HL-60/S4 treated with retinoic acid at 250 ng/mL for 4 days and 3 days (cell line): ENCODE data around the gene EIF4EBP2.

Experiments used
- in situ Hi-C: fragments of 300-500 bp; cut with MboI; formaldehyde crosslinking; loops from 2 replicates; pipeline ENCODE4 v1.7.0; 2022; ENCODE audit warnings: low sequenced_read_pairs

Gene EIF4EBP2

DNA sequence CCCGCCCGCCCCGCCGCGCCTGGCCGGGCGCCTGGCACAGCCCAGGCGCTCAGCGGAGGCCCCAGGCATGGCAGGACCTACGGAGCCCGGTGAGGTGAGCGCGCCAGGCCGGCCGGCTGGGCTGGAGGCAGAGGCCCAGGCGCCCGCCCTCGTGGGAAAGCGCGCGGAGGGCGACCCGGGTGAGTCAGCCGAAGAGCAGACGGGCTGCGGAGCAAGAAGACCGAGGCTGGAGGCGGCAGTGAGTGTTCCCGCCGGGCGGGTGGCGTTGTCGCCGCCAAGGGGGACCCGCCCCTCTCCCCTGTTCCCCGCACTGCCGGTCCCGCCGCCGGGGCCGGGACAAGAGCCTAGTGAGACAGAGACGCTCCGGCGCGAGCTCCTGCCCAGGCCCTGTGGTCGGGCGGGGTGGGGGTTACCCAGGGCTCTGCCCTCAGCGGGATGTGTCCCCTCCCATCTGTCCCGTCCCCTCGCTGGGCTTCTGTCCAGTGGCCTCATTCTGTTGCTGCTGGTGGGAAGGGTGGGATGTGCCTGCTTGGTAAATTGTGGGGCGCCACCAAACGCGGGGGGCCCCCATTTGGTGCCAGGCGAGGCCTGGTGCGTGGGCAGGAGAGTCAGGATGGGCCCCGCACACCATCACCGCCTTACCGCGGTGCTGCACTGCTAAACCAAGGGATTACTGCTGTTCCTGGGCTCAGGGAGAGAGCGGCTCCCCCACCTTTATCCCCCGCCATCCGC is 54.5 kb downstream of the EIF4EBP2 start:
- in situ Hi-C loops, result no loop called here

DNA sequence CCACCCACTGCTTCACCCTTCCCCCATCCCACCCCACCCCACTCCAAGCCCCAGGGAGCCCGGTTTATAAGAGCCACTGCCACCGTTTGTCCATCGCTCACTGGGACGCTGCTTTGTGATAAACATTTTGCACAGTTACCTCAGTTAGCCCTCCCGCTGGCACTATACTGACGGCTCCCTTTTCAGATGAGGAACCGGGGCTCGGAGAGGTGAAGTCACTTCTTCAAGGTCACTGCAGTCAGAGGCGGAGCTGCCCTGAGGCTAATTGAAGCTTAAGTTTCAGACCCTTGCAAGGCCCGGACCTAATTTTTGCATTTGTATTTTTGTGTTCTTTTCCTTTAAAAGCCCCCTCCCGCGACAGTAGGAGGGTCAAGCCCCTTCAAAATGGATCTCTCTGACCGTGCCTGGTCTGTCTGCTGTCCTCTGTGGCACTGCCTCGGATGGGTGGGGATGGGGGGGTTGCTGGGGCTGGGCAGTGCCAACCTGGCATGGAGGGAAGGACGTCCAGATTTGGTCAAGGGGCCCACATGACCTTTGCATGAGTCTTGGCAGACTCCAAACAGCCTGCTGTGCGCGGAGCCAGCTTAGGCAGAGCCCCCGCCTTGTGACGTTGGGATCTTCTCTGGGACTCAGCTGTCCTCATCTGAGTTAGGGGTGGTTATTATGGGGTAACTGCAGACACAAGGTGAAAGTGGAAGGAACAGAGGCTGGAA is 55.3 kb downstream of the EIF4EBP2 start:
- in situ Hi-C loops, result no loop called here

DNA sequence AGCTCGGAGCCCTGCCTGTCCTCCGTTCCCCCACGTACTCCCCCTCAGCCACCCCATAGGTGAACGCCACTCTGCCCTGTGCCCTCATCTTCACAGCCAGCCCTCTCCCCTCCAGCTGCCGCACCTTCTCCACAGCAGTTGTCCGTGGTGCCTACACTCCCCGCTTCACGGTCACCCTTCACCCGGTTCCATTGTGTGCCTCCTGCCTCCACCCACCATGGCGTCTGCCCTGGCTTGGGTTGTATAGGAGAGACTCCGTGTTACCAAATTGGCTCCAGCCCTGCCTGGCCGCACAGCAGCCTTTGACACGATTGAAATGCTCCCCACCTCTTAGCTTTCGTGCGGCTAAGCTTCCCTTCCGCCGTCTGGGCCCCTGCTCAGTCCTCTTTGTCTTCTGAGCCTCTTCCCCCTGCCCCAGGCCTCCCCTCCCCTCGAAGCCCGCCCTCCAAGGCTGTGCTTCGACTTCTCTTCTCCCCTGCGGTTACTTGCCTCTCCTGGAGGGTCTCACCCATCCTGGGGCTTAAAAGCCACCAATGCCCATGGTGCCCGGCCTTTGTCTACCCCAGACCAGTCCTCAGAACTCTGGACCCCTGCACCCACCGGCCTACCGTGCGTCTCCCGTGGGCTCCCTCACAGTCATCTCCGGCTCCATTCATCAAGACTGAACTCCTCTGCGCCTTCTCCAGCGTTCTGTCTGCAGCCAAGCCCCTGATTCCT is 56.0 kb downstream of the EIF4EBP2 start:
- in situ Hi-C loops, result loop anchor here (10.0 kb wide), 2 partner anchors 75 to 425 kb away; partner anchors contain the start of gene PCBD1

DNA sequence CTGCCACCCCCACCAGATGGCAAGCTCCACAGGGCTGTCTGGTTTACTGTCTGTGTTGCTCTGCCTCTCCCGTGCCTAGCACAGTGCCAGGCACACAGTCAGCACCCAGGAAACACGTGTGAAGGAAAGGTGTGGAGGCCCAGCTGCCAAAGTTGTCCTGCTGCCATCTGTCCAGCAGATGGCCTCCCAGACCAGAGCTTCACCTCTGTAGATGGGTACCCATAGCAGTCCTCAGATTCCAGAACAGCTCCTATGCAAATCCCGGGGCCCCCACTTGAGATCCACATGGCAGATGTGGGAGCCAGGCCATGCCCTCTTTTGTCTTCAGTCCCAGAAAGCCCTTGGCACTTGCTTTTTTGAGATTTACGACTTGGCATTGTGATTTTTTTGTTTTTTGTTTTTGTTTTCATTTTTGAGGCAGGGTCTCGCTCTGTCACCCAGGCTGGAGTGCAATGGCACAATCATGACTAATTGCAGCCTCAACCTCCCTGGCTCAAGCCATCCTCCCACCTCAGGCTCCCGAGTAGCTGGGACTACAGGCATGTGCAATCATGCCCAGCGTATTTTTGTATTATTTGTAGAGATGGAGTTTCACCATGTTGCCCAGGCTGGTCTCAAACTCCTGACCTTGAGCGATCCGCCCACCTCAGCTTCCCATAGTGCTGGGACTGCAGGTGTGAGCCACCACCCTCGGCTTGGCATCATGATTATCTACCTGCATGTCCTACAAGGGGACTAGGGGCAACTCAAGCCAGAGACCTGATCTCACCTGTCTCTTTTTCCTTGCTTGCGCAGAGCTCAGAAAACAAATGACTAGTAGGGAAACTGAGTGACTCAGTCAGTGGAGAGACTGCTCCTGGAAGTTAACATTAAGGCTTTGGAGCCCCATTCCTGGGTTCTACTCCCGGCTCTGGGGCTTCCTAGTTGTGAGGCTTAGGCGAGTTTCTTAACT is 57.7 kb downstream of the EIF4EBP2 start:
- in situ Hi-C loops, result loop anchor here (10.0 kb wide), 2 partner anchors 73 to 423 kb away; partner anchors contain the start of gene PCBD1

DNA sequence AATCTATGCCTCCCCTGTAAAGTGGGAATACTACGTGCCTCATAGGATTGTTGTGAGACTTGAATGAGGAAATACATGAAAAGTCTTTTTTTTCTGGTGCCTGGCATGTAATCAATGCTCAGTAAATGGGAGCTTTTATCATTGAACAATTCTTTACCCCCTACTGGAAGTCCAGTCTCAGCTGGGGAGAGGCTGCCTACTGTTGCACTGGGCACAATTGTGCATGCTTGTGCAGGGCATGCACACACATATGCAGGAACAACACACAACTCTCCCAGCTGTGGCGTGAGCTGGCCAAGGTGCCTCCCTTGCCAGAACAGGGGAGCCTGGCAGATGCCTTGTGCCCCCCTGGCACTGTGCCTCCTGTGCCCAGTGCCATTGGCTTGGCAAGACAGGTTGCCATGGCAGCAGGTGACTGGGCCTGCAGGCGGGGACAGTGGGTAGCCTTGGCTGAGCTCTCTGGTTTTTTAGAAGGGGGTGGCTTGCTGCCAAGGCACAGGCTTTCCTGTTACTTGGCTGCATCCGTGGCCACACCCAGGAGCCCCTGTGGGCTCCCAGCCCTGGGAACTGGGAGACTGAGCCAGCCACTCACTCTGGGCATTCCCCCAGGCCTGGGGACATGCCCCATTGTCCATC is 58.5 kb downstream of the EIF4EBP2 start:
- in situ Hi-C loops, result loop anchor here (10.0 kb wide), 2 partner anchors 72 to 422 kb away; partner anchors contain the start of gene PCBD1

DNA sequence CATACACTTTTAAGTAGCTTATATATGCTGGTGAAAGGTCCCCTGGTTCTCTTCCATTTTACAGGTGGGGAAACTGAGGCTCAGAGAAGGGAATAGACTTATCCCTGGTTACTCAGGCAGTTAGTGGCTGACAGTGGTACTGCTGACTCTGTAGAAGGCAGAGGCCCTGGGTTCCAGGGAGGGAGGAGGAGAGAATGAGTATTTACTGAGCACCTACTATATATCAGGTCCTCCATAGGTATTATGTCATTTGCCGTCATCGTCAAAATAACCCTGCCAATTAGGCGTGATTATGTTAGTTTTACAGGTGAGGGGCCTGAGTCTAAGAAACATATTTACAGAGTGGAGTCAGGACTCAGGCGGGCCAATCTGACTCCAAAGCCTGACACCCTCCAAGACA is 61.3 kb downstream of the EIF4EBP2 start:
- in situ Hi-C loops, result loop anchor here (10.0 kb wide), 2 partner anchors 70 to 420 kb away; partner anchors contain the start of gene PCBD1

DNA sequence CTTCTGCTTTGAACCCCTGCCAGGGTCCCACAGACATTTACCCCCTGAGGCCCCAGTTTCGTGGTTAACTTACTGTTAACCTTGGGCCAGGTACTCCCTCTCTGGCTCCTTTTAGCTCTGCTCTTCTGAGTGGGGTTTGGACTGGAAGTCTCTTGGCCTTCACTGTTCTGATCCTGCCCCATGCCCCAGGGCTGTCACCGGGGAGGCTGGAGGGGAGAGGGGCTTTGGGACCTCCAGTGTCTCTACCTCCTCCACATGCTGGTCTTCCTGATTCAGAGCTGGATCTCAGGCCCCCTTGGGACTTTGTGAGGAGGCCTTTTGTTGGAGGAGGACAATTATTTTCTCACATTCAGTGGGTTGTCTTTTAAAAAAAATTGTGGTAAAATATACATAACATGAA is 61.9 kb downstream of the EIF4EBP2 start:
- in situ Hi-C loops, result loop anchor here (10.0 kb wide), 2 partner anchors 69 to 419 kb away; partner anchors contain the start of gene PCBD1

DNA sequence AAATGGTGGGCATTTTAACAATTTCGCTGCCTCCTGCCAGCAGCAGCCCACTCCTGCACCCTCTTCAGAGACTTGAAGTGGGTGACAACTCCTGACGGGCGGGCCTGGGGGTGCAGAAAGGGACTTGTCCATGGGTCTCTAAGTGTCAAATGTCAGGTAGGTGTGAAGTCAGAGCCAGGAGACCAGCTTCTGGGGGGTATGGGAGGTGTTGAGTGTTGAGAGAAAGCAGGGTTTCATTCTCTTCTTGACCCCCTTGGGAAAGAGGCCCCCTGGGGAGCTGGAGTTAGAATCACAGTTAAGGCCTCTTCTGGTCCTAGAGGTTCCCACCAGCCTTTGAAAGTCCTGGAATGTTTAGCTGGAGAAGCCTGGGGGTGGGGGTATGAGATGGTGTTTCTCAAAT is 63.0 kb downstream of the EIF4EBP2 start:
- in situ Hi-C loops, result loop anchor here (10.0 kb wide), 2 partner anchors 68 to 418 kb away; partner anchors contain the start of gene PCBD1

DNA sequence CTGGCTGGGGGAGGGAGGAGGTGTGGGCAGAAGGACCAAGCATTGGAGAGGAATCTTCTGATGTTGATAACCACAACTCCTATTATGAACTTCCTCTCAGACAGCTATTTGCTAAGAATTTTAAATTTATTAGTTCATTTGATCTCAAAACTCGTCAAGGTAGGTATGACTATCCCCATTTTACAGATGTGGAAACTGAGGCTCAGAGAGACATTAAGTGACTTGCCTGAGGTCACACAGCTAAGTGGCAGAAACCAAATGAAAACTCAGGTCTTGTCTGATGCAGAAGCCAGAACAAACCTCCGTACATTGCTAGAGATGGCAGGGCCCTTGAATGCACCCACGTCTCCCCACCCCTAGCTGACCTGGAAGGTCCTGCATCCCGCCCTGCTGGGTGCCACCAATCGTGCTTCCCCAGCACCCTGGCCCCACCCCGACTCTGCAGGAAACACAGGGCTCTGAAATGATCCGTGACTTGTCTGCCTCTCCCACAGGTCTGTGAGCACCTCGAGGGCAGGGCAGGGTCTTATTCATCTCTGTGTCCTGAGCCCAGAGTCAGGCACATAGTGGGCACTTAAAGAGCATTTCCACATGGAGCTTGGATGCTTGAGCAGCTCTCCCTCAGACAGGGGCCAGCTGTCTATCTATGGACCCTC is 69.0 kb downstream of the EIF4EBP2 start:
- in situ Hi-C loops, result no loop called here

DNA sequence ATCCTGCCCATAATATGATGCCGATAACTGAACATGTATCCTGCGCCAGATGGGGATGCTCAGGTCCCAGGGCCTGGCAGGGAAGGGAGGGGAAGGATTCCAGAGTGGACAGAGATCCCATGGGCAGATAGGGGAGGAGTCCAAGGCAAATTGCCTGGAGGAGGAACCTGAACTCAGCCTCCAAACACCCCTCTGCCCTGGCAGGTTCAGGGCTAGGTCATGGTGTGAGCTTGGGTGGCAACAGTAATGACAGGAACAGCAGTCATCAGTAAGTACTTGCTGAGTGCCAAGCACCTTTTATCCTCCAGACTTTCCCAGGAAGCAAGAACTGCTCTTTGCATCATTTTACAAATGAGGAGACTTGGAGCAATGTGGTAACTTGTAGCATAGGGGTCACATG is 70.8 kb downstream of the EIF4EBP2 start:
- in situ Hi-C loops, result no loop called here

DNA sequence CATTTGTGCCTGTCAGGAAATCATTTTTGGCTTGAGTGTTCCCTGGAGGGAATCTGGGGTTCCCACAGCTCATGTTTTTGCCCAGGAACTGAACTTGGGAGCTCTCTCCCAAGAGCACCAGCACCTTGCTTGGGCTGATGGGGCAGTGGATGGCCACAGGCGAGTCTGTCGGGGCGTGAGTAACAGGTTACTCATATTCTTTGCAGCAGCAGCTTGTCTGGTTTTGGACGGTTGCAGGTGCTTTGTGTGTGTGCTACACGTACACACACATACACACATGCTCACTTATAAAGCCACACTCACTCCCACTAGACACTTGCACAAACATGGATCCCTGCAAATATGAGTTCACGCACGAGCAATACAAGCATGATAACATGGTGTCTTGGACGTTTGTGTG is 71.7 kb downstream of the EIF4EBP2 start:
- in situ Hi-C loops, result no loop called here

DNA sequence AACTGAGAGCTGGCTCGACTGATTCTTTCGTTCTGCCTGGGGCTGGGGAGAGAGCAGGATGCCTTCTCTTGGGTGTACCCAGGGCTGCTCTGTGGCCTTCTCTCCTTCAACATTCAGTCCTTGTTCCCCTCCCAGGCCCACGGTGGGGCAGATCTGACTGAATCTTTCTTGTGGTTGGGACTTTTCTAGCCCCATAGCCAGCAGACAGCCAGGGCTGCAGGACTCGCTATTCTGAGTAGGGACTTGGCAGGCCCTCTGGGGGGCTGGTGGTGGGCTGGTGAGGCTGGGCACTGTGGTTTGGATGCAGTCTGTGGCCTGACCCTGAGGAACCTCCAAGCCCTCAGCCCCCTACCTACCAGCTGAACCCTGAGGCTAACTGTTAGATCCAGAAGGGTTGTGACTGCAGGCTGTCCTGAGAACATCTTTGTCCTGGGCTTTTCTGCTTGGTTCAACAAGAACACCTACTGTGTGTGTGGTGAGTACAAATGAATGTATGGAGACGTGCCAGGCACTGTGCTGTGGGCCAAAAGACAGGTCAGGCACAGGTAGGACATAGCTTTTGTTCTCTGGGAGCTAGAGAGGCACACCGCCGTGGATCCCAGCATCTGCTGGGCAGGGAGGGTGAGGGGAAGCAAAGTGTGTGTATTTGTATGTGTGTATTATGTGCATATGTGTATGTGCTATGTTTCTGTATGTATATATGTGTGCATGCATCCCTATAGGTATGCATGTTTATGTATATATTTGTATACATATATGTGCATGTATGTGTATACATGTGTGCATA is 72.5 kb downstream of the EIF4EBP2 start:
- in situ Hi-C loops, result no loop called here

DNA sequence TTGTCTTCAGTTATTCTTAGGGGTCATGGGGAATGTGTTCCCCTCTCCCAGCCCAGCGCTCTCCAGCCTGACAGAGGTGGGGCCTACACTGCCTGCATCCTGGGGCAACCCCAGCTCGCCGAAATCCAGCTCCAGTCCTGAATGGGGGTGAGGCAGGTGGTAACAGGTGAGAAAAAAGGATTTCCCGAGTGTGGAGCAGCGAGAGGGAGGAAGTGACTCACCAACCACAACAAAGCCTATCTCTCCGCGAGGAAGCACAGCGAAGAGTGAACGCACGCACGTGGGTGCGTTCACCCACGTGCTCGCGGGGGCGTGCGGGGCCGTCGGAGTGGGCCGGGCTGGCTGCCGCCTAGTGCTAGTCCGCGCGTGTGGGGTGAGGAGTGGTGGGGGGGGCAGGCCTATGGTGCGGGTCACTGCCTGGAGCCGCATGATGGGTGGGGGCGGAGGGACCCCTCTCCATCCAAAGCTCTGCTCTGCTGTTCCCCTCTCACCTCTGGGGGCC is 73.8 kb downstream of the EIF4EBP2 start:
- in situ Hi-C loops, result no loop called here
